ENCODE measurements around the gene PHRF1. TPM values are rescaled to one million over a fixed set of nuclear protein-coding genes. Genes with fewer than 3 reads are reported as not detected.
A peak's percentile ranks its signal among the peaks of the same experiment; 100 is the strongest.

The PHRF1 gene
- total and polyA plus RNA-seq, 9 of the 15 experiments (the other 6 are each of a cell fraction or from before 2014, with no cell fraction given), result 0.07 to 37.2 (median 7.7) TPM

DNA sequence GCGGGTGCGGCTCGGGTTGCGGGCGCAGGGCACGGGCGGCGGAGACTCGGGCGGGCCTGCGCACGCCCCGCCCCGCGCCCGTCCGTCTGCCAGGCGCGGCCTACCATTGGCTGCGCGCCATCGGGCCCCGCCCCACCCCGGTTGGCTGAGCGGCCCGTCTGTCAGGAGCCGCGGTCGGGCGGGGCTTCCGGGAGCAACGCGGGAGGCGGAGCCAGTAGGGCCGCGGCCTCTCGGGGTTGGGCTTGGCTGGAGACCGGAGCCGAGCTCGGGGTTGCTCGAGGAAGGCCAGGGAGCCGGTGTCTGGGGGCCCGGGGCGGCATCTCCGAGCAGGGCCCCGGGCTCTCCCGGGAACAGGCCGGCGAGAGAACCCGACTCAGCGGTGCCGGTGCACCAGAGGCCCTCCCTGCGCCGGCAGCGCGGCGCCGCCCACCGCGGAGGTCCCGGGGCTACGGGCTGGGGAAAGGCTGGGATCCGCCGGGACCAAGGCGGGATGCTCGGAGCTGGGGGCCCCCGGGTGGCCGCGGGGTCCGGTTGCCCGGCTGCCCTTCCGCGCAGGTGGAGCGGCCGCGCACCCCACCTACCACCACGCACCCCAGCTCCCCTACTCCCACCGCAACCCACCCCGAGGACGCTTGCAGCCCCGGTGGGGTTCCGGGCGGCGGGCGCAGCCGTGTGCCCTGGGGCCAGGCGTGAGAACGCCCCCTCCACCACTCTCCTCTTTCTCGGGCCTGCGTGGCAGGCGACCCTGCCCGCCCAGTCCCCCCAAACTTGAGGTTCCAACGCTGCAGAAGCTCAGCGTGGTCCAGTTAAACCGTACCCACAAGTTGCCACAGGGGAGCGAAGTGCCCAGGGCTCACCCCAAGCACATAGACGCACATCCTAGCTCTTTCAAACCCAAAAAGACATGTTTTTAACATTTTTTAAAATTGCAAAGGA, 40.5 kb upstream of the PHRF1 start, which contains the start of gene HRAS (continued):
- TF ChIP-seq, protein P1, sequence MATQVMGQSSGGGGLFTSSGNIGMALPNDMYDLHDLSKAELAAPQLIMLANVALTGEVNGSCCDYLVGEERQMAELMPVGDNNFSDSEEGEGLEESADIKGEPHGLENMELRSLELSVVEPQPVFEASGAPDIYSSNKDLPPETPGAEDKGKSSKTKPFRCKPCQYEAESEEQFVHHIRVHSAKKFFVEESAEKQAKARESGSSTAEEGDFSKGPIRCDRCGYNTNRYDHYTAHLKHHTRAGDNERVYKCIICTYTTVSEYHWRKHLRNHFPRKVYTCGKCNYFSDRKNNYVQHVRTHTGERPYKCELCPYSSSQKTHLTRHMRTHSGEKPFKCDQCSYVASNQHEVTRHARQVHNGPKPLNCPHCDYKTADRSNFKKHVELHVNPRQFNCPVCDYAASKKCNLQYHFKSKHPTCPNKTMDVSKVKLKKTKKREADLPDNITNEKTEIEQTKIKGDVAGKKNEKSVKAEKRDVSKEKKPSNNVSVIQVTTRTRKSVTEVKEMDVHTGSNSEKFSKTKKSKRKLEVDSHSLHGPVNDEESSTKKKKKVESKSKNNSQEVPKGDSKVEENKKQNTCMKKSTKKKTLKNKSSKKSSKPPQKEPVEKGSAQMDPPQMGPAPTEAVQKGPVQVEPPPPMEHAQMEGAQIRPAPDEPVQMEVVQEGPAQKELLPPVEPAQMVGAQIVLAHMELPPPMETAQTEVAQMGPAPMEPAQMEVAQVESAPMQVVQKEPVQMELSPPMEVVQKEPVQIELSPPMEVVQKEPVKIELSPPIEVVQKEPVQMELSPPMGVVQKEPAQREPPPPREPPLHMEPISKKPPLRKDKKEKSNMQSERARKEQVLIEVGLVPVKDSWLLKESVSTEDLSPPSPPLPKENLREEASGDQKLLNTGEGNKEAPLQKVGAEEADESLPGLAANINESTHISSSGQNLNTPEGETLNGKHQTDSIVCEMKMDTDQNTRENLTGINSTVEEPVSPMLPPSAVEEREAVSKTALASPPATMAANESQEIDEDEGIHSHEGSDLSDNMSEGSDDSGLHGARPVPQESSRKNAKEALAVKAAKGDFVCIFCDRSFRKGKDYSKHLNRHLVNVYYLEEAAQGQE (IDR thresholded peaks at IDR 0.05; ENCODE audit: borderline replicate concordance), result no peak
- TF ChIP-seq, protein P1 (CRISPR knock-in tag; IDR thresholded peaks at IDR 0.05; ENCODE audit: low read depth), result peak; percentile 35; the same call in 1 of the 2 replicates
- TF ChIP-seq E2F3 (CRISPR knock-in tag; IDR thresholded peaks at IDR 0.05) (no peak), KDM1A (IDR thresholded peaks at IDR 0.05) (no peak), NFE2 (IDR thresholded peaks at IDR 0.05; ENCODE audit: low read depth) (no peak), NEUROD1 (IDR thresholded peaks at IDR 0.05; ENCODE audit: borderline replicate concordance, low read depth, low read length, partially characterized antibody) (peak; percentile 90), HDAC8 (tag; IDR thresholded peaks at IDR 0.05) (no peak), ARHGAP35 (IDR thresholded peaks at IDR 0.05; ENCODE audit: partially characterized antibody) (no peak), ZC3H11A (IDR thresholded peaks at IDR 0.05; ENCODE audit: low read depth, low read length) (no peak), ZNF24 (IDR thresholded peaks at IDR 0.05) (no peak), ZNF561 (CRISPR knock-in tag; conservative IDR thresholded peaks at IDR 0.05) (no peak), NR2C2 (CRISPR knock-in tag; IDR thresholded peaks at IDR 0.05) (no peak), NR2C2 (tag; IDR thresholded peaks at IDR 0.05) (peak; percentile 34; the same call in 1 of the 2 replicates), PCBP1 (IDR thresholded peaks at IDR 0.05; ENCODE audit: low read depth, low read length, poor library complexity, severe bottlenecking) (peak; percentile 83), TCF7L2 (IDR thresholded peaks at IDR 0.05; ENCODE audit: low read depth, low read length) (no peak), GABPA (tag; conservative IDR thresholded peaks at IDR 0.05; ENCODE audit: low read depth) (peak; percentile 94), CXXC5 (CRISPR knock-in tag; IDR thresholded peaks at IDR 0.05) (peak; percentile 99), THAP7 (CRISPR knock-in tag; IDR thresholded peaks at IDR 0.05) (no peak), TOE1 (IDR thresholded peaks at IDR 0.05; ENCODE audit: borderline replicate concordance) (no peak), TOE1 (CRISPR knock-in tag; IDR thresholded peaks at IDR 0.05; ENCODE audit: borderline replicate concordance, low read depth) (no peak), L3MBTL2 (IDR thresholded peaks at IDR 0.05) (peak; percentile 62)

Data from K562 (cell line).